Muscle of back (tissue), 11 donors: Measurements from ENCODE around the gene STIP1. TPM values are rescaled to one million over a fixed set of nuclear protein-coding genes. Genes with fewer than 3 reads are reported as not detected.
"Not testable (repeated sequence)": the region's sequence is repeated elsewhere in the genome, so short reads cannot be mapped to it uniquely, and the experiment has no call there.

Source experiments
- DNase-seq, 3 donors: peaks; one replicate each; pipeline versions ENCODE4 v3.0.0 to v3.0.0-alpha.2; 2013
- polyA plus RNA-seq, 10 donors: library from polyadenylated mRNA; unstranded; fragments of 120-200 nt; gene quantifications; one replicate each; pipeline ENCODE4 v1.2.1, GENCODE V29; 2013; ENCODE audit not compliant: insufficient read length in 10 of 10

Gene STIP1
- polyA plus RNA-seq, 10 donors, result 109 to 167 (median 134) TPM

DNA sequence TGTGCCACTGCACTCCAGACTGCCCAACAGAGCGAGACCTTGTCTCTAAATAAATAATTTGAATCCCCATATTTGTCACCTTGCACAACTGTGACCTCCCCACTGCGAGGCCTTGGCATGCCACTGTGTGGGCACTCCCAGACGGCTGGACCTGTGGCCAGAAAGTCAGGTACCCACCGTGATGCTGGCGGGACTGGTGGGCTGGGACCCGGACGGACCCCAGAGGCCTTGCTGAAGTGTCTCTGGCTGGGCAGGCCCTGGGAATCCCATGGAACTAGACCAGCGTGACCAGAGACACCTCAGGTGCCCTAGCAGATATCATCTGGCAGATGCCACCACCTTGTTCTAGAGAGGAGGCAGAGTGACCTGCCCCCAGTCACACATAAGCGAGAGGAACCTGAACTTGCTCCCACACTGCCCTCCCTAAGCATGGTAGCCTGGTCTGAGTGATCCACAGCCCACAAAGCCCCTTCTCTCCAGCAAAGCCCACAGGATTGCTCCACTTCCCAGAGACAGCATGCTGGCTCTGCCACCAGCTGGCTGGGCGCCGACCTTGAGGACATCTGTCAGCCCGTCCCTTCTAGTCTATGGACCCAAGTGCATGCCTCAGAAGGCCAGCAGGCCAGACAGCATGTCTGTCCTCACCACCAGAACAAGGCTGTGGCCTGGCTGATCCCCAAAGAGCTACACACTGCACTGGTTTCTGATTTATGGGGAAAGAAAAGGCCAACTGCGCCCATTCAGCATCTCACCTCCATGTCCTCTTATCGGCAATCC is 29.5 kb upstream of the STIP1 start:
- peak in 1 of 3 donors; percentile 35 for DNase-seq

DNA sequence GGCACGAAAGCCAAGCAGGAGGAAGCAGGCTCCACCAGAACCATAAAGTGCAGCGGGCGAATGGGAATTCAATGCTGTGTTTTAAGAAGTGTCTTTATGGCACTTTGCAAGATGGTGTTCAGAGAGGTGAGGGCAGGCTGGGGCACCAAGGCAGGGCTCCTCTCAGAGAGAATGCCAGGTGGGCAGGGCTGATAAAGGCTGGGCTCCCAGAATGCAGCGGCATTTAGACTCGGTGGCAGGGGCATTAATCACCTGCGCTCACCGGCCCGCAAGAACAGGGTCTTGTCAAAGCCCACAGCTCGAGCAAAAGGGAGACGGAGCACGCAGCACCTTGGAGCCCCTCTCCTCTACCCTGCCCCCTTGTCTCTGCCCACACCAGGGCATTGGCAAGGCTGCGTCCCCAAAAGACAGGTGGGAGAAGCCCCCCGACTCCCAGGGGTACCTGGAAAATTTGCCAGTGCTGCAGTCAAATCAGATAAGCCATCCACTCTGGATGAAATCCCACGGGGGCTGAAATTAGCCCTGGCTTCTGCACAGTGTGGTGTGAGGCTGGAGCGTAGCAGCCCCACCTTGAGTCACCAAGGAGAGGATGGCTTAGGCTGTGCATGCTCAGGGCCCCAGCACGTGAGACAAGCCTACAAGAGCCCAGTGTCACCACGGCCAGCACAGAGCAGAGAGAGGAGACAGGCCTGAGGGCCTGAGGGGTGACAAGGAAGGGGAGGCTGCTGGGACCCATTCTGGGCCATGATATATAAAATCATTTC is 28.2 kb upstream of the STIP1 start:
- DNase-seq, result no peak

DNA sequence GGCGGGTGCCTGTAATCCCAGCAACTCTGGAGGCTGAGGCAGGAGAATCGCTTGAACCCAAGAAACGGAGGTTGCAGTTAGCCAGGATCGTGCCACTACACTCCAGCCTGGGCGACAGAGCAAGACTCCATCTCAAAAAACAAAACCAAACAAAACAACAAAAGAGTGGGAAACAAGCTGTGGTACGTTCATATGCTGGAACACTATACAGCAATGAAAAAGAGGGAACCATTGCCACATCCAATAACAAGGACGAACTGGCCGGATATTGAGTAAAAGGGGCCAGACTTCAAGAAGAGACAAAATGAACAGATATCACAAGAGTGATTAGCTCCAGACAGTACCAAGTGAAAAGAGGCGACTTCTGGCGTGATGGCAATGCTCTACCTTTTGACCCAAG is 24.9 kb upstream of the STIP1 start:
- DNase-seq, result no peak

DNA sequence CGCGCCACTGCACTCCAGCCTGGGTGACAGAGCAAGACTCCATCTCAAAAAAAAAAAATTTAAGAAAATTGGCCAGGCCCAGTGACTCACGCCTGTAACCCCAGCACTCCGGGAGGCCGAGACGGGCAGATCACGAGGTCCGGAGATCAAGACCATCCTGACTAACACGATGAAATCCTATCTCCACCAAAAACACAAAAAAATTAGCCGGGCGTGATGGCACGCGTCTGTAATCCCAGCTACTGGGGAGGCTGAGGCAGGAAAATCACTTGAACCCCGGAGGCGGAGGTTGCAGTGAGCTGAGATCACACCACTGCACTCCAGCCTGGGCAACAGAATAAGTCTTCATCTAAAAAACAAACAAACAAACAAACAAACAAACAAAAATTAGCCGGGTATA is 23.2 kb upstream of the STIP1 start:
- DNase-seq, result not testable (repeated sequence)

DNA sequence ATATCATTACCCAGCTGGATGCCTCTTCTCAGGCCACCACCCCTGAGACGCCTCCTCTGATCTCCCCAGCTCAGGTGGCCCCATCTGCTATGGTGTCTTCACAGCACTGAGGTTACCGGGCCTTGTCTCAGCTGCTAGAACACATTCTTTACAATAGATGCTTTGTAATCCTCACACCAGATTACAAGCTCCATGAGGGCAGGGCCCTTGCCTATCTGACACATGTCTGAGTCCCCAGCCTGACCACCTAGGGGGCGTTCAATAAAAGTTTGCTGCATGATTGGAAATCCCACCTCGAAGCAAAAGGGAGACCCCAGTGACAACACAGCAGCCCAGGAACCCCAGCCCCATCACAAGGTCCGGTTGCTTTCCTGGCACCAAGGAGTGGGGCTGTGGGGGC is 22.0 kb upstream of the STIP1 start:
- no peak for DNase-seq

DNA sequence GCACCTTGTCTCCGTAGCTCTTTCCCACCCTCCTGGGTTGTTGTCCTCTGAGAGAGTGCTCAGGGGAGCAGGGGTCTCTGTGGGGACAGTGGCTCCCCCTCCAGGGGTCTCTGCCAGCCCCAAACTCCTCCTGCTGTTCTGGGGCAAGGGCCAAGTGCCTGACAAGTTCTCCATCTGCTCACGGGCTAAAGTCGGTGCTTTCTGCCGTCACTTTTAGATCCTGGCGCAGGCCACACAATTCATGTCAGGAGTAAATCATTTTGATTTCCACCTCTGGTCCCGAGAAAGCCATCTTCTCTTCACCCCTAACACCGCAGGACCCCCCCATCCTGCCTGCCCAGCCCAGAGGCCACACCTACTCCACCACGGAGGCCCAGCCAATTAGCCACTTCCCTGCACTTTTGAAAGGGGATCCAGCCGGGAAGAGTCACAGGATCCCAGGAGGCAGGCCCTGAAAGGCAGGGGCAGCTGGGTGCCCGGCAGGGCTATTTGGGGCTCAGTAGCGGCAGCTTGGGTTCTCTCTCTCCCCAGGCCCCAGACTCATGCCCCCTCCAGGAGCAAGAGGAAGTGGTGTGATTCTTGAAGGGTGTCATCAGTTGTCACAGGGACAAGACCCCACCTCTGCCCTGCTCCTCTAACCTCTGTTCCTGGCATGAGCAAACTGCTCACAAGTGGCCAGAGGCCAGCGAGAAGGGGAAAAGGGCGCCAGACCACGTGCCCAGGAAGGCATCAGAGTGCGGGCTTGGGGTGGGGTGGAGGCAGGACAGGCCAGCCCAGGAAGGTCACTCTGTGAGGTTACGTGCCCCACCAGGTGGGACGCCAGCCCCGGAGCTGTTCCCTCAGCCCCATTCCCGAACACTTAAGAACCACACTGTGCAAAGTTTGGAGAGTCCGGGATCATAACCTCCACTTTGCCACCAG is 21.3 kb upstream of the STIP1 start:
- peak; percentile 54 to 64 (median 60) for DNase-seq

DNA sequence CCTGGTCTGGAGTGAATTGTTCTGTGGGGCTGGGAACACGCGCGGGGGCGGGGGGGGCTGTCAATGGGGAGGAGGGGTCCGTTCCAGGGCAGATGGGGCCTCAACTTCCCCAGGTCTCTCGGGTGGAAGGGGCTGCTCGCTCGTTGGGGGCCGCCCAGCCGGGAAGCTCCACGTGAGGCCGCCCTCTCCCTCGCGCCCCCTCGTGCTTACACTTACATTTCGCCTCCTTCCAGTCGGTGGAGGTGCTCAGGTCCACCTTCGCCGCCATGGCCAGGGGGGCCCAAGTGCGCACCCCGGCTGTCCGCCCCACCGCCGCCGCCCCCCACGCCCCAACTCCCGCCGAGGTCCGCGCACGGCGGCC is 20.5 kb upstream of the STIP1 start:
- DNase-seq, result no peak

DNA sequence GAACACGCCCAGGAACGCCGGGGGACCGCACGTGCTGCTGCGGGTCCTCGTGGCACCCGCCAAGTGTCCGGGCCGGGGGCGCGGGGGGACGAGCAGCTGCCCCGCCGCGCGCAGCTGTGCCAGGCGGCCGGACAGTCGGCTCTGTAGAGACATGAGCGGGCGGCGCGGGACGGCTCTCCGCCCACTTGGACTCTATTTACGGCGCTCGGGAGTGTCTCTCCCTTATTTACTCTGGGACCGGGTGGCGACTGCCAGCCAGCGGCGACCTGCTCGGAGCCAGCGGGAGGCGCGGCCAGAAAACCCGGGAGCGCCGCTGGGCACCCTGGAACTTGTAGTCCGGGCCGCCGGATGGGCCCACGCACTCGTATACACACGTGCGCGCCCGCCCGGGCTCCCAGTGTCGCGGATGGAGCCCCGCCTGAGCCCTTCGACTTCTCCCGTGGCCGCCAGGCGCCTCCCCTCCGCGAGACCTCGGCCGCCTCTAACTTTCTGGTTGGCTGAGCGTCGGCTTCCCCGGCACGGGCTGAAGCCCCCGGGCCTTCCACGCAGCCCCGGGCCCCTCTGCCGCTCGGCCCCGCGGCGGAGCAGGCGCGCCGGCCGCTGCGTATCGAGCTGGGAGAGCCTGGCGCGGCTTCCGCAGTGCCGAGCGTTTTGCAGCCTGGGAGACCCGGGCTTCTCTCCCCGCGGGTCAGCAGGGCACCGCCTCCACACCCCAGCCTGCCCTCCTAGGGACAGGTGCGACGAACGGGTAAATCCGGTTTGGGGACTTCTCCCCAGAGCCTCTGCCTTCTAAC is 19.9 kb upstream of the STIP1 start, which contains the start of gene MACROD1:
Gene MACROD1, minus strand, starts transcription at position 272 of the 794 bp plus-strand sequence. Its CDS starts 119 bp downstream, at position 153.
- peak; percentile 75 to 93 (median 82) for DNase-seq

DNA sequence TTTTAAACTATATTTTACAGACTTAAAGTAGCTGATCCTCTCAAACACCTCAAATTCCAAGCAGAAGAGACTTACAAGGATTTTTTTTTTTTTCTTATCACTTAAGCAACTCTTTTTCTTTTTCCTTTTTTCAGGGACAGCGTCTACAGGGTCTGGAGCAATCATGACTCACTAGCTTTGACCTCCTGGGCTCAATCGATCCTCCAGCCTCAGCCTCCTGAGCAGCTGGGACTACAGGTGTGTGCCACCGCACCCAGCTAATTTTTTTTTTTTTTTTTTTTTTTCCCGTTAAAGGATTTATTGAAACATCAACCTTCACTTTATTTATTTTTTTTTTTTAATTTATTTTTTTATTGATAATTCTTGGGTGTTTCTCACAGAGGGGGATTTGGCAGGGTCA is 15.6 kb upstream of the STIP1 start:
- no peak for DNase-seq

DNA sequence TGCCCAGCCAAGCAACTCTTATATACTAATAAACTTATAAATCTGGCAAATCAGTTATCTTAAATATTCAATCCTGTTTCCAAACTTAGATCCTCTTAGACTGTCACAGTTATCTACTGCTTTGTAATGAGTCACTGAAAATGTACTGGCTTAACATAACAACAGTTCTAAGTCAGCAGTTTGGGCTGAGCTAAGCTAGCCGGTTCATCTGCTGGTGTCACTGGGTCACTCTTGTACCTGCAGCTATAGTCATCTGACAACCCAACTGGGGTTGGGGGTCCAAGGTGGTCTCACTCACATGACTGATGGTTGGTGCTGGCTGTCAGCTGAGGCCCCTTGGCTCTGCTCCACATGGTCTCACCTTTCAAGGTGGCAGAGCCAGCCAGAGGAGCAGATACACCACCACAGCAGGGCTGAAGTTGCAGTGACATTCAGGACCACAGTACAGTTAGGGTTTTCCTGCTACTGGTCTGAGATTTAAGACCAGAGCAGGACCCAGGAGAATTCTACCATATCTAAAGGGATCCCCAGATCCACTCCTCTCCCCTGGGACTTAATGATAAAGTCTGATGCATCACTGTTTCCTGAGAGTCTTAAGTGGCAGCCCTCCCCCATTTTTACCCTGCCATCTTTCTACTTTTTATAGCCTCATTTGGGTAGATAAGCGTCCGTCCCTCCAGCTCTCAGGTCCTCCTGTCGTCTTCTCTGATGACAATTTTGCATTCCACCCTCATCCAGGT is 12.2 kb upstream of the STIP1 start:
- no peak for DNase-seq

DNA sequence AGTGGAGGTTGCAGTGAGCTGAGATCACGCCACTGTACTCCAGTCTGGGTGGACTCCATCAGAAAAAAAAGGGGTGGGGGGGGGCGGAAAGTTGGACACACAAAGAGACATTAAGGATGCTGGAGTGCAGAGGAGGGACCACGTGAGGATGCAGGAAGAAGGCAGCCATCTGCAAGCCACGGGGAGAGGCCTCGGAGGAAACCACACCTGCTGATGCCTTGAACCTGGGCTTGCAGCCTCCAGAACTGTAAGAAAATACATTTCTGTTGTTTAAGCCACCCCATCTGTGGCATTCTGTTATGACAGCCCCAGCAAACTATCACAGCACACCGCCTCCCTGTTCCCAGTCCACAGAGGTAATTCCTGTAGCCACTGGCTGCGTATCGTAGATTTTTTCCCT is 9.2 kb upstream of the STIP1 start:
- no peak for DNase-seq

DNA sequence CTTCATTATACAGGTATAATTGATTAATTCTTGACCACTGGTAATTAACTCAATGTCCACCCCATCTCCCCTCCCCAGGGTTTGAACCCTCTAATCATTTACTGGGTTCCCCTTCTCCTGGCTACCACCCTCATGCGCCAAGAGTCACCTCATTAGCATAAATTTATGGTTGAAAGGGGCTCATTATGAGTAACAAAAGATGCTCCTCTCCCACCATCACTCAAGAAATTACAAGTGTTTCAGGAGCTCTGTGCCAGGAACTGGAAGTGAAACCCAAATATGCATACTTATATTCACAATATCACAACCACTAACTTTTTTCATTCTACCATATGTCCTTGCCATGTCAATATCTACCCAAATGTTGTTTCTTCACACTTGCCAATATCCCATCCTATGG is 7.8 kb upstream of the STIP1 start:
- DNase-seq, result no peak

DNA sequence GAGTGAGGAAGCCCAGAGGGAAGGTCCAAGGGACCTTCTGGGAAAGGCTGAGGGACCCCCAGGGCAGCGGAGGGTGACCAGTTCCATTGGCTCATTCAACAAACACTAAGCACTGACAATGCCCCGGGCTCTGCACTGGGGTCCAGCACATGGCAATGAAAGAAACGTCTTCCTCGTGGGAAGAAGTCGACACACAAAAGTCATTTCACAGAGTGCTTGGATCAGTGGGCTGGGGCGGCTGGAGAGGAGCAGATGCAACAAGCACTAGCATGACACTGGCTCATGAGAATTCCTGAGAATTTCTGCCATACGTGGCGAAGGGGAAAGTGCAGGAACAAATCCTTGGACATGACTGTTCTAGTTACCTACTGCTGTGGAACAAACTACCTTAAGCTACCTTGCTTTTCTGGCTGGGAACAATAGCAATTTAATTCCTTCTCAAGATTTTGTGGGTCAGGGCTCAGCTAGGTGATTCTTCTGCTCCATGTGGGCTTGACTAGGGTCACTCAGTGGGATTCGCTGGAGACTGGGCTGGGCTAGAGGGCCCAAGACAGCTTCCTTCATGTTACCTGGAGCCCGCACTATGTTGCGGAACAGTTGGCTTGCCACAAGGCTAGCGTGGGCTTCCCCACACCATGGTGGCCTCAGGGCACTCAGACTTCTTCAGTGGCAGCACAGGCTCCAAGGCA is 6.9 kb upstream of the STIP1 start:
- DNase-seq, result no peak

DNA sequence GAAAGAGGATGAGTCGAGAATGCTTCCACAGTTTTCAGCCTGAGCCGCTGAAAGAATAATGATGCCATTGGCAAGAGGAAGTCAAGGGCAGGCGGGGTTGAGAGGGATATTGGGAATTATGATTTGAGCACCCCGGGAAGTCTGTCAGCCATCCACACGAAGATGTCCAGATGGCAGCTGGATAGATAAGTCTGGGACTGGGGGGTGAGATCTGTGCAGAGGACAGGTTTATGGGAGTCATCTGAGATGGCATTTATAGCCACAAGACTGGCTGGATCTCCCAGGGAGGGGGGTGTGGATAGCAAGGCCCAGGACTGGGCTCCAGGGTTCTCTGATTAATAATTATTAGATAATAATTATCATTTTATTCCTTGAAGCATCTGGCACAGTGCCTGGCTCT is 5.1 kb upstream of the STIP1 start:
- peak in 2 of 3 donors; percentile 19 to 40 for DNase-seq

DNA sequence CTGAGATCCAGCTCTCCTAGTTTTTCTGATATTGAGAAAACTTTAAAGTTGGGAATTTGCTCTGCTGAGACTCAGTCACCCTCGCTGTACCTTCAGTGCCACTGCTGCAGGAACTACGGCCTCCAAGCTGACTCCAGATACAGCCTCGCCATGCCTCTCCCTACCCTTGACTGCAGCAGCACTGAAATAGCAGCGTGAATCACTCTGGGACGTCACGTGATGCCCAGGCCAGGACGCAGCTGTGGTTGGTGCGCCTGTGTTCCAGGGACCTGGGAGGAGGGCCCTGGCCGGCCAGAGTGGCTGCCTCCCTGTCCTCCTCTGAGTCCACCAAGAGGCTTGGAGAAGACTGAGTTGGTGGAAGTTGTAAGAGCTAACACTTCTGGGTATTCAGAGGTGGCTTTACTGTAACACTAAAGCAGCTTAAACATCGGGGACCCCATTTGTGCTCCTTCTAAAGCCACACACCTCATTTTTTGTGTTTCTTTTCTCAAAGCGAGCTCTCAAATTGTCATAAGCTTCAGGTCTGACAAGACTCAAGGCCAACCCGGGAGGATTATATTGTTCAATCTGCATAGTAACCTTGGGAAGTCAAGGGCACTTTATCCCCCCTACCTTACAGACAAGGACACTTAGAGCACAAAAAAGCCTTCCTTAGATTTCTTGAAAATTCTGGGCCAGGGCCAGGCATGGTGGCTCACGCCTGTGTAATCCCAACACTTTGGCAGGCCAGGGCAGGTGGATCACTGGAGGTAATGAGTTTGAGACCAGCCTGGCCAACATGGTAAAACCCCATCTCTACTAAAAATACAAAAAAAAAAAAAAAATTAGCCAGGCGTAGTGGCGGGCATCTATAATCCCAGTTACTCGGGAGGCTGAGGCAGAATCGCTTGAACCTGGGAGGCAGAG is 4.2 kb upstream of the STIP1 start:
- peak; percentile 93 to 96 (median 94) for DNase-seq

DNA sequence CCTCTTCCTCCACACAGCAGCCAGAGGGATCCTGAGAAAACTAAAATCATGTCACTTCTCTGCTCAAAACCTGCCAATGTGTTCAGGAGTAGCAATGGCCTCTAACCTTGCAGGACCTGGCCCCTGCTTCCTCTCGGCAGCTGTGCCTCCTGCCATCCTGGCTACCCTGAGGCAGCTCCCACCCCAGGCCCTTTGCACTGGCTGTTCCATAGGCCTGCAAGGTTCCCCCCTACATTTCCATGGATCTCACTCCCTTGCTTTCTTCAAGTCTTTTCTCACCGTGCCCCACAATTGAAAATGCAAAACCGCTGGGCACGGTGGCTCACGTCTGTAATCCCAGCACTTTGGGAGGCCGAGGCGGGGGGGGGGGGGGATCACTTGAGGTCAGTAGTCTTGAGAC is 2.1 kb upstream of the STIP1 start:
- DNase-seq, result no peak

DNA sequence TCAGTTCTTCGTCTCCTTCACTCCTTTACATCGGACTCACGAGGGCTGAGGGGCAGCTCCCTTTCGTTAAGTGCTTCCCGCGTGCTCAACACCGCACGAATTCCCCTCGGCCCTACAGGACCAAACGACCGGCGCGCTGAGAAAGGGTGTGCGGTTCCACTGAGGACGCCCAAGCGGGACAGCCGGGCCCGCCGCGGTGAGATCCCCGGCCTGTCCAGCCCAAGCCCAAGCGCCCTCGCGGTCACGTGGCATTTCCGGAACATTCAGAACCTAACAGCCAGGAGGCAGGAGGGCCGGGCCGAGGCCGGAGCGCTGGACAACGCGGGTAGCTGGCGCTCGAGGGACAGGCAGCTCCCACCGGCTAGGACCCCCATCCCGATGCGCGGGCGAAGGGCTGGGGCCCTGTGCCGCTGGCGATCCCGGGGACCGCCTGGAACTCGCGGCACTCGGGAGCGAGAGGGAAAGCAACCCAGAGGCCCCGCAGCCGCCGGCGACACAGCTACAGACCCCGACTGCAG is 737 bp upstream of the STIP1 start:
- peak in 1 of 3 donors; percentile 87 for DNase-seq

DNA sequence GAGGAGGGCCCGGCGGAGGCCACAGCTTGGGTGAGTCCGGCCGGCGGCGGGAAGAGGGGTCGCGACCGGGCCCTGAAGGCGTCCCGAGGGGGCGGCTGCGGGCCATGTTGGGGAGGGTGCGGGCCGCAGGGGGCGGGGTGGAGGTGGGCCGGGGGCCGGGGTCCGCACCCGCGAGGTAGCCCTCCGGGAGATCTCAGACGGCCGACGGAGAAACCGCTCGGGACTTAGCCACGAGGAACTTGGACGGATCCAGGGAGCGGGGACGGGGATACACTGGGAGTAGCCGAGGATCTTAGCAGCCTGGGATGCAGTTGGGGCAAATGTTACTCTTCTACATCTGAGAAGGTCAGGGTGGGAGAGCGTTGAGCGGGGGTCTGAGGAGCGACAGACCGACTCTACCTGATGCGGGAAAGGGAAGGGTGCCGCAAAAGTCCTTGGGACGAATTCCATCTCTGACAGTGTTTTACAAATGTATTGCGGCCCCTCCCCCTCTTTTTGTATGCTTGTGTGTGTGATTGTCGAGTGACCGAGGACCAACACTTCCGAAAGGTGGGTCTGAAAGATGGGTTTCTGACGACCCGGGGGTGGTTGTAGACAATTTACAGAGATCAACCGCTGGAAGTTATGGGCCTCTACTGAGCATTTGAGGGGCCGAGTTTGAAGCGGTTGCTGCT is 658 bp downstream of the STIP1 start:
- peak in 1 of 3 donors; percentile 58 for DNase-seq
